OCI-LY7 (cell line): Measurements from ENCODE around the gene CDKN2C. TPM values are rescaled to one million over a fixed set of nuclear protein-coding genes. Genes with fewer than 3 reads are reported as not detected.

Experiments
- BruUV-seq: library from RNA; stranded (reverse); fragments of 400-500 nt; replicated peaks from 2 replicates; lab custom pipeline; 2021; lab: Mats Ljungman, UMichigan
- CTCF ChIA-PET: fragments of 300-600 bp; sonication (Branson Sonifier 250); formaldehyde crosslinking; loops from one replicate; lab custom pipeline; 2022; ENCODE audit warnings: antibody characterized with exemption; ENCODE audit not compliant: unreplicated experiment; lab: Charles Lee
- POLR2A ChIA-PET: fragments of 300-600 bp; sonication (Branson Sonifier 250); formaldehyde crosslinking; loops from one replicate; lab custom pipeline; 2022; ENCODE audit warnings: antibody characterized with exemption; lab: Charles Lee
- DNase-seq: peaks from one replicate; pipeline ENCODE4 v3.0.0-alpha.2; 2015; ENCODE audit warnings: low spot score
- H2AFZ ChIP-seq: fragments of 200-600 bp; sonication (generic), shearing (Covaris generic); 2 replicates; pipeline ENCODE4 v1.6.1; 2014; ENCODE audit warnings: mild to moderate bottlenecking, antibody characterized with exemption, low read length, moderate library complexity
- H3K27ac ChIP-seq: fragments of 200-600 bp; sonication (generic); 2 replicates; pipeline ENCODE4 v1.5.1; 2014; ENCODE audit warnings: mixed run types, low read depth, mild to moderate bottlenecking, moderate library complexity, low read length, inconsistent platforms; ENCODE audit not compliant: poor library complexity, severe bottlenecking
- H3K36me3 ChIP-seq: fragments of 200-600 bp; sonication (generic); 2 replicates; pipeline ENCODE4 v1.6.1; 2014; ENCODE audit warnings: mild to moderate bottlenecking, antibody characterized with exemption, low read length, moderate library complexity, mixed read lengths; ENCODE audit not compliant: insufficient read depth
- H3K4me1 ChIP-seq: fragments of 200-600 bp; sonication (generic); 2 replicates; pipeline ENCODE4 v1.5.1; 2014; ENCODE audit warnings: mild to moderate bottlenecking, low read length; ENCODE audit not compliant: insufficient read depth, poor library complexity, severe bottlenecking
- H3K4me2 ChIP-seq: fragments of 200-600 bp; sonication (generic); 2 replicates; pipeline ENCODE4 v1.6.1; 2014; ENCODE audit warnings: mild to moderate bottlenecking, low read length
- H3K4me3 ChIP-seq: fragments of 200-600 bp; sonication (generic); 2 replicates; pipeline ENCODE4 v1.5.1; 2014; ENCODE audit warnings: mild to moderate bottlenecking, low read depth, low read length; ENCODE audit not compliant: poor library complexity, severe bottlenecking
- H3K79me2 ChIP-seq: fragments of 200-600 bp; sonication (generic); 2 replicates; pipeline ENCODE4 v1.6.1; 2016; ENCODE audit warnings: low read depth, mild to moderate bottlenecking, low read length, moderate library complexity, mixed read lengths; ENCODE audit not compliant: insufficient read depth
- H3K9me2 ChIP-seq: fragments of 200-600 bp; sonication (generic); 2 replicates; pipeline ENCODE4 v1.6.1; 2016; ENCODE audit warnings: mild to moderate bottlenecking, low read length, mixed read lengths; ENCODE audit not compliant: insufficient read depth
- H3K9me3 ChIP-seq: fragments of 200-600 bp; sonication (generic); 2 replicates; pipeline ENCODE4 v1.6.1; 2014; ENCODE audit warnings: mild to moderate bottlenecking, mixed run types, low read length, mixed read lengths
- H4K20me1 ChIP-seq: fragments of 200-600 bp; sonication (generic); 2 replicates; pipeline ENCODE4 v1.6.1; 2014; ENCODE audit warnings: mild to moderate bottlenecking, antibody characterized with exemption, low read length, moderate library complexity, mixed read lengths; ENCODE audit not compliant: insufficient read depth
- CTCF ChIP-seq: fragments of 200-600 bp; sonication (generic); conservative IDR thresholded peaks from 2 replicates; pipeline ENCODE4 v1.5.1; 2014; ENCODE audit warnings: mild to moderate bottlenecking, antibody characterized with exemption, low read length, moderate library complexity, mixed read lengths
- EZH2phosphoT487 ChIP-seq: fragments of 200-600 bp; sonication (generic); IDR thresholded peaks from 2 replicates; pipeline ENCODE4 v1.6.1; 2018; ENCODE audit warnings: low read depth, borderline replicate concordance, mild to moderate bottlenecking, mixed run types, antibody characterized with exemption, low read length, moderate library complexity, mixed read lengths
- intact Hi-C: fragments of 100-400 bp; cut with micrococcal nuclease; formaldehyde crosslinking; loops from one replicate; pipeline ENCODE4 v1.10.0; 2022; ENCODE audit not compliant: unreplicated experiment
- total RNA-seq, 2 experiments: library from RNA; depleted of rRNA in 1 of 2; stranded (reverse); fragments of >200 nt in 1 of 2; shearing (Covaris generic) in 1 of 2; gene quantifications; 2 replicates each; pipeline ENCODE4 v1.2.3, GENCODE V29; 2014 to 2022

CDKN2C gene
- total RNA-seq, 2 experiments from 2014 or later: 46.6 to 71.0 TPM

GRCh38 chr1:50989694-50990093 lies 19.6 kb downstream of the CDKN2C start:
- no TSS peak for BruUV-seq
- ChIA-PET CTCF (no interaction called here), POLR2A (no interaction called here)
- TF ChIP-seq EZH2phosphoT487: no peak
- no peak for TF ChIP-seq CTCF
- intact Hi-C loops: no loop called here
- Histone ChIP-seq H3K27ac (no peak overlapping the region), H3K9me3 (0 out of 2 replicates have a peak, but pooled peaks cover 4% of the 10 kb centered on the region), H4K20me1 (no peaks in the 10 kb centered on the region), H3K4me2 (no peak overlapping the region), H2AFZ (no peak overlapping the region), H3K79me2 (no peaks in the 10 kb centered on the region), H3K4me3 (no peak overlapping the region), H3K4me1 (no peaks in the 10 kb centered on the region), H3K9me2 (no peaks in the 10 kb centered on the region), H3K36me3 (no peaks in the 10 kb centered on the region)
- no peak for DNase-seq

GRCh38 chr1:50992532-50993318 lies 22.7 kb downstream of the CDKN2C start:
- H3K79me2 ChIP-seq: no peaks in the 10 kb centered on the region
- H2AFZ ChIP-seq: no peak overlapping the region
- ChIA-PET POLR2A (interaction anchor here (0.6 kb wide), 1 partner anchor 364 kb away, joined by 3 read pairs; no protein-coding TSS in a partner anchor), CTCF (no interaction called here)
- DNase-seq: no peak
- TF ChIP-seq CTCF (no peak), EZH2phosphoT487 (no peak)
- no peaks in the 10 kb centered on the region for H3K4me1 ChIP-seq
- H3K9me3 ChIP-seq: peaks cover 5% of the 10 kb centered on the region; the same call in 1 of the 2 replicates
- no peaks in the 10 kb centered on the region for H3K9me2 ChIP-seq
- no peak overlapping the region for H3K4me2 ChIP-seq
- no peaks in the 10 kb centered on the region for H3K36me3 ChIP-seq
- intact Hi-C loops: no loop called here
- H3K4me3 ChIP-seq: no peak overlapping the region
- H3K27ac ChIP-seq: no peak overlapping the region
- no TSS peak for BruUV-seq
- no peaks in the 10 kb centered on the region for H4K20me1 ChIP-seq

- intact Hi-C loops: no loop called here
- H2AFZ ChIP-seq: no peak overlapping the region
- no peak overlapping the region for H3K4me2 ChIP-seq
- no TSS peak for BruUV-seq
- H3K36me3 ChIP-seq: no peaks in the 10 kb centered on the region
- no peaks in the 10 kb centered on the region for H4K20me1 ChIP-seq
- peaks cover 9% of the 10 kb centered on the region; the same call in 1 of the 2 replicates for H3K9me3 ChIP-seq
- no peak for DNase-seq
- H3K79me2 ChIP-seq: no peaks in the 10 kb centered on the region
- H3K4me3 ChIP-seq: no peak overlapping the region
- ChIA-PET CTCF (no interaction called here), POLR2A (interaction anchor here (0.6 kb wide), 1 partner anchor 363 kb away, joined by 3 read pairs; no protein-coding TSS in a partner anchor)
- TF ChIP-seq EZH2phosphoT487: no peak
- no peak for TF ChIP-seq CTCF
- H3K4me1 ChIP-seq: no peaks in the 10 kb centered on the region
- H3K9me2 ChIP-seq: no peaks in the 10 kb centered on the region
- H3K27ac ChIP-seq: no peak overlapping the region
Observed at GRCh38 chr1:50993645-50994044, 23.6 kb downstream of the CDKN2C start.
